GM18868 (cell line): Measurements from ENCODE around the gene TUBA4B.
"Not testable (repeated sequence)": the region's sequence is repeated elsewhere in the genome, so short reads cannot be mapped to it uniquely, and the experiment has no call there.

Experiments used
- ATAC-seq: cut with Tn5 transposase; IDR thresholded peaks from one replicate; pipeline ENCODE4 v1.9.1; 2021; ENCODE audit warnings: mild to moderate bottlenecking, moderate library complexity; ENCODE audit not compliant: unreplicated experiment

TUBA4B gene

DNA sequence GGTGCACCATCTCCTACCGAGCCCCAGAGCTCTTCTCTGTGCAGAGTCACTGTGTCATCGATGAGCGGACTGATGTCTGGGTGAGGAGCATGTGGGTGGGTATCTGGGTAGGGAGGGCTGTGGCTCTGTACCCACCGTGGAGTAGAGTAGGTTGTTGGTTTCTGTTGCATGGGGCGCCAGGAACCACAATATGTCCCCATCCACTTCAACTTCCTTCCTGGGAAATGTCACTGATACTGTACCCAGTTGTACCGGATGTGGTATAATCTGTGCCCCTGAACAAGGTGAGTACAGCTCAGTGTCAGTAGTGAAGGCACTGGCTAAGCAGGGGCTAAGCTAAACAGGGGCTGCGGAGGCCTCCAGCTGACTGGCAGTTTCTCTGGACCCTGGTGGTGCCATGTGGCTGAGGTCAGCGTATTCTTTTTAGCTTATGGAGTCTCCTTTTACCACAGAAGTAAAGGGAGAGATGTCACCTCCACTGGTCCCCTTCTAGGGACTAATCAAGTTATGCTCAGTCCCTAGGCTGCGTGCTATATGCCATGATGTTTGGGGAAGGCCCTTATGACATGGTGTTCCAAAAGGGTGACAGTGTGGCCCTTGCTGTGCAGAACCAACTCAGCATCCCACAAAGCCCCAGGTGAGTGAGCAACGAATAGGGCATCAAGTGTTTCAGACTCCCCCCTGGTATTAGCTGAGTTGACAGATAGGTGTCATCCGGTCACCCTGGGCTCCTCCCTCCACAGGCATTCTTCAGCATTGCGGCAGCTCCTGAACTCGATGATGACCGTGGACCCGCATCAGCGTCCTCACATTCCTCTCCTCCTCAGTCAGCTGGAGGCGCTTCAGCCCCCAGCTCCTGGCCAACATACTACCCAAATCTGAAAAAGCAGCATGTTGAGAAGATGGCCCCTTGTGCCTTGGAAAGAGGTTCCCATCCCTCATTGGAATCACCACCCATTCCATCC lies 5.1 kb upstream of the TUBA4B start:
- no peak for ATAC-seq

- ATAC-seq = no peak
Measured at GRCh38 chr2:219248845-219249202, 4.2 kb upstream of the TUBA4B start.

- no peak for ATAC-seq
Measured at GRCh38 chr2:219249203-219249980, 3.7 kb upstream of the TUBA4B start.

DNA sequence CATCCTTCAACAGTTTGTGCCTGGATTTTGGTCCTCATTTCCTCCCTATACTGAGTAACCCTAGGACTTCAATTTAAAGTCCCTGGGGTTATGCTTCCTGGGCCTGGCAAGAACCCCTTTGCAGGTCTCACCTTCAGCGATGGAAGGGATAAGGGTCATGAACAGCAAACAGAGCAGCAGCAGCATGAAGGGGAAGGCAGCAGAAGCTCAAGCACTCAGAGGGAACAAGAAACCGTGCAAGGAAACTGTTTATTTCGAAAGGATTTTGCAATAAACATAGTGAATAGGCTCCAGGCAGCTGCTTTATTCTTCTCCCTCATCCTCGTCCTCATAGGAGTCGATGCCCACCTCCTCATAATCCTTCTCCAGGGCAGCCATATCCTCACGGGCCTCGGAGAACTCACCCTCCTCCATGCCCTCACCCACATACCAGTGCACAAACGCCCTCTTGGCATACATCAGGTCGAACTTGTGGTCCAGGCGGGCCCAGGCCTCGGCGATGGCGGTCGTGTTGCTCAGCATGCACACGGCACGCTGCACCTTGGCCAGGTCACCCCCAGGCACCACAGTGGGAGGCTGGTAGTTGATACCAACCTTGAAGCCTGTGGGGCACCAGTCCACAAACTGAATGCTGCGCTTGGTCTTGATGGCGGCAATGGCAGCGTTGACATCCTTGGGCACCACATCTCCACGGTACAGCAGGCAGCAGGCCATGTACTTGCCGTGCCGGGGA lies 2.8 kb upstream of the TUBA4B start:
- ATAC-seq = no peak

GRCh38 chr2:219251656-219252055 lies 1.4 kb upstream of the TUBA4B start:
- ATAC-seq = no peak

GRCh38 chr2:219252084-219252483 lies 959 bp upstream of the TUBA4B start:
- no peak for ATAC-seq

DNA sequence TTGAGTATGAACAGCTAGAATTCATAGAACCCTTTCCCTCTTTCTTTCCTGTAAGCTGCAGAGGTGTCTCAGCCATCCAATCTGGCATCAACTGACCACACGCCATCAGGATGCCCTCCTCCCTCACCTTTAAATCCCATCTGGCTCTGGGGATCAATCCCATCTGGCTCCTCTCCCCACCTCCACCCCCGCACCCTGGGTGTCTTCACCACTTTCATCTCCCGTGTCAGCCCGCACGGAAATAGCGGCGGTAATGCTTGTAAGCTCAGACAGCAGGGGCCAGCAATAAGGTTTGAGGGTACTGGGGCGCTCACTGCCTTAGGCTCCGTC lies 508 bp upstream of the TUBA4B start:
- ATAC-seq = no peak

DNA sequence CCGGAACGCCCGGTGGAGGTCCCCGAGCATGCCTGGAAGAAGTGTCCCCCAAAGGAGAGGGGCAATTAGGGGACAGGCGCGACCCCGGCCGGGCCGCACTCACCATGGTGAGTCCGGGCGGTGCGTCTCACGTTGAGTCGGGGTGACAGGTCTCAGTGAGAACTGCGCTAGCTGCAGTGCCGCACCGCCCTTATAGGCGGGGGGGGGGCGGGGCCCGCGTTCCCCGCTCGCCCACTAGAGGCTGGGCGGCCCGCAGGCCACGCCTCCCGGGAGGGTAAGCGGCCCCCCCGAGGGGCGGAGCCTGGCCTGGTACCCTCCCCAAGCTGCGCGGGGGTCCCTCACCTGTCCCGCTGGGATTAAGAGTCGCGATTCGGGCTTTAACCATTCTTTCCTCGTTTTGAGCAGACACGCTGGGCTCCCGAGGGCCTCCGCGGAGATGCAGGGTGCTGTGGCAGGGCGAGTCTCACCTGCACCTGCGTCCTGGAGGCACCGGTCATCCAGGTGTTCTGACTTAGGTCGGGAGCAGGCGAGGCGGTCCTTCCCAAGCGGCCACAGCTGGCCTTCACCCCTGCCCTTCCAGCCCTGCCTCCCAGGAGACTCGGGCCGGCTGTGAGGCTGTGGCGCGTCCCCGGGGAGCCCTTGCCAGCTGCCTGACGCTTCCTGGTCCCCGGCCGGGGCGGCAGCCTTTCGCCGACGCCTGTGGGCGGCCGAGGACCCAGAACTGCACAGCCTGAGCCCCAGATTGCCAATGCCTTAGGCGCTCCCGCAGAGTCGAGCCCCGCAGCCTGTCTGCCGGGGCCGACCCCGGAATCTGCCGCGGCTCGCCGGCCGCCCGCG lies 928 bp downstream of the TUBA4B start, which contains the start of gene TUBA4A:
Gene TUBA4A (minus strand): TSS at position 166 of the 837 bp plus-strand sequence. CDS start 60 bp downstream, at position 106.
- peak; percentile 73 for ATAC-seq

DNA sequence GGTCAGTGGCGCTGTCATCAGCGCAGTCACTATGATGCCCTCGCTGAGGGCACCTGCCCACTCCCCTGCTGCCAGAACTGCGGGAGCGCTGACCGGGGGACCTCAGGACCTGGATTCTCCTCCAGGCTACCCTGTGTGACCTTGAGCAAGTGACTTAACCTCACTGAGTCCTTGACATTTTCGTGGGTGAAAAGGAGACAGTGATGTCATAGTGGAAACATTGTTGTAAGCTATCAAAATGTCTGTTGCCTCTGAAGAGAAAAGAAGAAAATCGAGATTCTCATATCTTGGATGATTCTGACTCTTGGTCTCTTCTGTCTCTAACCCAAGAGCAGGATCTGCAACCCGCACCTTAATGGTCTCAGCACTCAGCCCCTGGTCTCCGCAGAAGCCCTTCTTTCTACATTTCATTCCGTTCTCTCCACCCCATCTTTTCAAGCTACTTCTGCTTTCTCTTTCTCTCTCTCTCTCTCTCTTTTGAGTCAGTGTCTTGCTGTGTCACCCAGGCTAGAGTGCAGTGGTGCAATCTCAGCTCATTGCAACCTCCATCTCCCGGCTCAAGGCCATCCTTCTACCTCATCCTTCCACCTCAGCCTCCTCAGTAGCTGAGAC lies 1.7 kb downstream of the TUBA4B start:
- peak; percentile 35 for ATAC-seq

DNA sequence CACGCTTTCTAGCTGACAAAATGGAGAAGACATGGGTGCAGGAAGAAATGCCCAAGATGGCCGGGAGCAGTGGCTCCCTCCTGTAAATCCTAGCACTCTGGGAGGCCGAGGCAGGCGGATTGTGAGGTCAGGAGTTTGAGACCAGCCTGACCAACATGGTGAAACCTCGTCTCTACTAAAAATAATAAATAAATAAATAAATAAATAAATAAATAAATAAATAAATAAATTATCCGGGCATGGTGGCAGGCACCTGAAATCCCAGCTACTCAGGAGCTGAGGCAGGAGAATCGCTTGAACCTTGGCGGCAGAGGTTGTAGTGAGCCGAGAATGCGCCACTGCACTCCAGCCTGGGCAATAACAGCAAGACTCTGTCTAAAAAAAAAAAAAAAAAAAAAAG lies 5.9 kb downstream of the TUBA4B start:
- ATAC-seq = not testable (repeated sequence)

- ATAC-seq = no peak
Measured at GRCh38 chr2:219261024-219261855, 8.2 kb downstream of the TUBA4B start.

- no peak for ATAC-seq
Measured at GRCh38 chr2:219266232-219266631, 13.2 kb downstream of the TUBA4B start.

DNA sequence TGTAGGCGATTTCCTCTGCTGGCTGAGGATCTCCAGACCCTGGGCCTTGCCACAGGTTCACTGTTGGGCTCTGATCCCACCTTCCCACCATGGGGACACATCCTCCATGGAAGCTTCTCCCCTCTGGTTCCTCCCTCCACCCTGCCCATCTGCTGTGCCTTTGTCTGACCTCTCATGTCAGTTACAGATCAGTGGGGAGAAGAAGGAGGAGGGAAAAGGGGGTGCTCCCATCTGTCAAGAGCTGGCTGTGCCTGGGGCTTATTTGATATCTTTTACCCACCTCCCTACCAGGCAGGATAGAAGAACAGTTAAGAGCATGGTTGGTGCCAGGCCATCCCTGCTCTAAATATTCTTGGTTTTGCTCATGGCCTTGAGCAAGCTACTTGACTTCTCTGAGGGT lies 13.8 kb downstream of the TUBA4B start:
- no peak for ATAC-seq

GRCh38 chr2:219268294-219268693 lies 15.3 kb downstream of the TUBA4B start:
- no peak for ATAC-seq

DNA sequence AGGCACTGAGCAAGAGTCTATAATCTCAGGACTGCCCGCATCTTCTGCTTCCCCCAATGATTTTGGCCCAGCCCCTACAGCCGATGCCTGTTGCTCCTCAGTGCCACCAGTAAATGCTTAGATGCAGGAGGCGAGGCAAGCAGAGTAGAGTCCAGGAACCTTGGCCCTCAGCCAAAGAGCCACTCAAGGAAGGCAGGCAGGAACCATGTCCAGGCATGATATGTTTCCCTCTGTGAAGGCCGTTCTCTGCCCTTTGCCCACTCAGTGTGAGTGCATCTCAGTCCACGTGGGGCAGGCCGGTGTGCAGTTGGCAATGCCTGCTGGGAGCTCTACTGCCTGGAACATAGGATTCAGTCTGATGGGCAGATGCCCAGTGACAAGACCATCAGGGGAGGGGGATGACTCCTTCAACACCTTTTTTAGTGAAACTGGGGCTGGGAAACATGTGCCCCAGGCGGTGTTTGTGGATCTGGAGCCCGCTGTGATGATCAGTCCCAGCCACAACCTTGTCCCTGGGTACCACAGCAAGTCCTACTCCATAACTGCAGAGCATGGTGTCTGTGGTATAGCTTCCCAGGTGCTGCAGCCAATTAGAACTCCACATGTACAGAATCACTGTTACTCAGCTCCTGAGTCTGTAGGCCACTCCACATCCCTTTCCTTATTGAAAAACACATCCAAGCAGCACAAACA lies 16.5 kb downstream of the TUBA4B start:
- no peak for ATAC-seq

GRCh38 chr2:219270055-219270372 lies 17.0 kb downstream of the TUBA4B start:
- no peak for ATAC-seq

- no peak for ATAC-seq
Measured at GRCh38 chr2:219271021-219271420, 18.0 kb downstream of the TUBA4B start.

- ATAC-seq = no peak
Measured at GRCh38 chr2:219272356-219272755, 19.3 kb downstream of the TUBA4B start.

GRCh38 chr2:219272995-219273394 lies 20.0 kb downstream of the TUBA4B start:
- no peak for ATAC-seq
